ENCODE results near the gene GRIN2A.

The GRIN2A gene

GRCh38 chr16:9852003-9852402 lies 330.2 kb downstream of the GRIN2A start:
- DNase-seq (ENCODE audit: low read depth), result no peak

- DNase-seq (ENCODE audit: low read depth), result no peak
Observed at GRCh38 chr16:9850817-9851216, 331.4 kb downstream of the GRIN2A start.

GRCh38 chr16:9849697-9850245 lies 332.5 kb downstream of the GRIN2A start:
- no peak for DNase-seq (ENCODE audit: low read depth)

- DNase-seq (ENCODE audit: low read depth), result no peak
Observed at GRCh38 chr16:9847146-9847545, 335.1 kb downstream of the GRIN2A start.

GRCh38 chr16:9846362-9847099 lies 335.7 kb downstream of the GRIN2A start:
- DNase-seq (ENCODE audit: low read depth), result no peak

- no peak for DNase-seq (ENCODE audit: low read depth)
Observed at GRCh38 chr16:9845661-9846361, 336.4 kb downstream of the GRIN2A start.

GRCh38 chr16:9844361-9844760 lies 337.9 kb downstream of the GRIN2A start:
- no peak for DNase-seq (ENCODE audit: low read depth)

- DNase-seq (ENCODE audit: low read depth), result no peak
Observed at GRCh38 chr16:9843424-9844018, 338.7 kb downstream of the GRIN2A start.

- no peak for DNase-seq (ENCODE audit: low read depth)
Observed at GRCh38 chr16:9840761-9841665, 341.2 kb downstream of the GRIN2A start.

- DNase-seq (ENCODE audit: low read depth), result no peak
Observed at GRCh38 chr16:9837481-9837880, 344.7 kb downstream of the GRIN2A start.

GRCh38 chr16:9836118-9836736 lies 346.0 kb downstream of the GRIN2A start:
- no peak for DNase-seq (ENCODE audit: low read depth)

- DNase-seq (ENCODE audit: low read depth), result no peak
Observed at GRCh38 chr16:9827062-9827752, 355.0 kb downstream of the GRIN2A start.

- no peak for DNase-seq (ENCODE audit: low read depth)
Observed at GRCh38 chr16:9826656-9827055, 355.6 kb downstream of the GRIN2A start.

- DNase-seq (ENCODE audit: low read depth), result no peak
Observed at GRCh38 chr16:9824200-9825068, 357.8 kb downstream of the GRIN2A start.

GRCh38 chr16:9823510-9823909 lies 358.7 kb downstream of the GRIN2A start:
- no peak for DNase-seq (ENCODE audit: low read depth)

GRCh38 chr16:9821970-9822369 lies 360.3 kb downstream of the GRIN2A start:
- no peak for DNase-seq (ENCODE audit: low read depth)

- no peak for DNase-seq (ENCODE audit: low read depth)
Observed at GRCh38 chr16:9821331-9821730, 360.9 kb downstream of the GRIN2A start.

- DNase-seq (ENCODE audit: low read depth), result no peak
Observed at GRCh38 chr16:9820476-9821246, 361.6 kb downstream of the GRIN2A start.

- DNase-seq (ENCODE audit: low read depth), result no peak
Observed at GRCh38 chr16:9818702-9819101, 363.5 kb downstream of the GRIN2A start.

All from stimulated activated CD8-positive, alpha-beta memory T cell treated with anti-CD3 and anti-CD28 coated beads, Interleukin-12 subunit alpha, Interleukin-12 subunit beta, amount 100 ng/mL, for 4 hours (primary cell).